ENCODE data around the gene FRMD1. TPM values are rescaled to one million over a fixed set of nuclear protein-coding genes. Genes with fewer than 3 reads are reported as not detected.

The FRMD1 gene
- total RNA-seq, 3 donors from 2014 or later (not counting 1 experiment from before 2014, with no cell fraction given), result not detected

- H3K4me1 ChIP-seq (ENCODE audit: control insufficient read depth, insufficient read depth, low read length), result no peaks in the 10 kb centered on the region
- DNase-seq (peak in 1 of 2 donors; percentile 6), ATAC-seq (no peak)
- H3K36me3 Mint-ChIP-seq, result no peaks in the 10 kb centered on the region
- H3K4me3 ChIP-seq (ENCODE audit: low read length), result no peak overlapping the region
- H3K9me3 ChIP-seq (ENCODE audit: control insufficient read depth, insufficient read depth, low read length), result no peaks in the 10 kb centered on the region
- H3K4me1 Mint-ChIP-seq, result no peaks in the 10 kb centered on the region
- H3K9me3 Mint-ChIP-seq, result no peaks in the 10 kb centered on the region
- no peaks in the 10 kb centered on the region for H3K36me3 ChIP-seq (ENCODE audit: control insufficient read depth, insufficient read depth, low read length)
- no peak overlapping the region for H3K4me3 Mint-ChIP-seq
- WGBS (ENCODE audit: insufficient coverage), result 90% methylated on average over 22 of the region's 22 CpGs
- TF ChIP-seq CTCF (IDR thresholded peaks at IDR 0.05), result no peak
- peaks cover 9 to 10% of the 10 kb centered on the region in 2 donors for H3K27me3 Mint-ChIP-seq (ENCODE audit: low read depth in 2 of 2)
- no peak overlapping the region for H3K27ac Mint-ChIP-seq
- no peak overlapping the region for H3K27ac ChIP-seq (ENCODE audit: low read length)
- H3K27me3 ChIP-seq (ENCODE audit: control insufficient read depth, insufficient read depth, low read length), result no peaks in the 10 kb centered on the region
- intact Hi-C loops (cut with micrococcal nuclease), result no loop called here
Measured at GRCh38 chr6:168126566-168127383, 47.8 kb upstream of the FRMD1 start.

- no peak overlapping the region for H3K4me3 Mint-ChIP-seq
- Histone ChIP-seq H3K27me3 (ENCODE audit: control insufficient read depth, insufficient read depth, low read length) (no peaks in the 10 kb centered on the region), H3K4me1 (ENCODE audit: control insufficient read depth, insufficient read depth, low read length) (no peaks in the 10 kb centered on the region), H3K4me3 (ENCODE audit: low read length) (no peak overlapping the region), H3K9me3 (ENCODE audit: control insufficient read depth, insufficient read depth, low read length) (no peaks in the 10 kb centered on the region), H3K36me3 (ENCODE audit: control insufficient read depth, insufficient read depth, low read length) (no peaks in the 10 kb centered on the region), H3K27ac (ENCODE audit: low read length) (no peak overlapping the region)
- no peak for ATAC-seq
- no peaks in the 10 kb centered on the region for H3K36me3 Mint-ChIP-seq
- peaks cover 0 to 3% of the 10 kb centered on the region in 2 donors for H3K27me3 Mint-ChIP-seq (ENCODE audit: low read depth in 2 of 2)
- H3K4me1 Mint-ChIP-seq, result no peaks in the 10 kb centered on the region
- no peaks in the 10 kb centered on the region for H3K9me3 Mint-ChIP-seq
- no peak for TF ChIP-seq CTCF (IDR thresholded peaks at IDR 0.05)
- intact Hi-C loops (cut with micrococcal nuclease), result no loop called here
- DNase-seq, result peak in 1 of 2 donors; percentile 8
- H3K27ac Mint-ChIP-seq, result no peak overlapping the region
- 90% methylated on average over 22 of the region's 22 CpGs for WGBS (ENCODE audit: insufficient coverage)
Measured at GRCh38 chr6:168125429-168126001, 46.5 kb upstream of the FRMD1 start.

- no peak for TF ChIP-seq CTCF (IDR thresholded peaks at IDR 0.05)
- intact Hi-C loops (cut with micrococcal nuclease), result no loop called here
- H3K36me3 Mint-ChIP-seq, result no peaks in the 10 kb centered on the region
- WGBS (ENCODE audit: insufficient coverage), result 84% methylated on average over 11 of the region's 11 CpGs
- no peak overlapping the region for H3K4me3 Mint-ChIP-seq
- Histone ChIP-seq H3K4me3 (ENCODE audit: low read length) (no peak overlapping the region), H3K27ac (ENCODE audit: low read length) (no peak overlapping the region), H3K27me3 (ENCODE audit: control insufficient read depth, insufficient read depth, low read length) (no peaks in the 10 kb centered on the region), H3K9me3 (ENCODE audit: control insufficient read depth, insufficient read depth, low read length) (no peaks in the 10 kb centered on the region), H3K4me1 (ENCODE audit: control insufficient read depth, insufficient read depth, low read length) (no peaks in the 10 kb centered on the region), H3K36me3 (ENCODE audit: control insufficient read depth, insufficient read depth, low read length) (no peaks in the 10 kb centered on the region)
- no peak for DNase-seq
- H3K9me3 Mint-ChIP-seq, result no peaks in the 10 kb centered on the region
- no peaks in the 10 kb centered on the region for H3K4me1 Mint-ChIP-seq
- H3K27ac Mint-ChIP-seq, result no peak overlapping the region
- H3K27me3 Mint-ChIP-seq (ENCODE audit: low read depth in 2 of 2), result peaks cover 0 to 3% of the 10 kb centered on the region in 2 donors
- ATAC-seq, result no peak
Measured at GRCh38 chr6:168124921-168125320, 45.9 kb upstream of the FRMD1 start.

Measured in natural killer cell (primary cell).